ENCODE results near the gene TMEM175.

DNA sequence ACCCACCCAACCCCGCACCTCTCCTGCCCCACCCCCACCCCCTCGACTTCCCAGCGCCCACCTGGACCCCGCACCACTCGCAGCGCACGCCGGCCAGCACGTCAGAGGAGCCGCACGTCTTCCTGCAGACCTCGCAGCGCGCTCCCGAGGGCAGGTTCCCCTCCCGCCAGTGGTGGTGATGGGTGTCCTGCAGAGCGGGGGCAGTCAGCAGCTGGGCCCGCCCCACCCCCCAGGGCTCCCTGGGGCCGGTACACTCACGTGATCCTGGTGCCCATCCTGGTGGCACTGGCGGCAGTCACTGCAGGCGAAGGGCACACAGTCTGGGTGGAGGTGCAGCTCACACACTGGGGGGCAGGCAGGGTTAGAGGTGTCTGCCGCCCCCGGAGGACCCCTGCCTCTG lies 36.0 kb downstream of the TMEM175 start:
- TF ChIP-seq CTCF (IDR thresholded peaks at IDR 0.05) (no peak), POLR2A (IDR thresholded peaks at IDR 0.05) (no peak)

All from body of pancreas (tissue), 4 donors.